OCI-LY7 (cell line): Measurements from ENCODE around the gene BMPER.

ENCODE experiments used
- CTCF ChIP-seq: fragments of 200-600 bp; sonication (generic); conservative IDR thresholded peaks from 2 replicates; pipeline ENCODE4 v1.5.1; 2014; ENCODE audit warnings: mild to moderate bottlenecking, antibody characterized with exemption, low read length, moderate library complexity, mixed read lengths
- EZH2phosphoT487 ChIP-seq: fragments of 200-600 bp; sonication (generic); IDR thresholded peaks from 2 replicates; pipeline ENCODE4 v1.6.1; 2018; ENCODE audit warnings: low read depth, borderline replicate concordance, mild to moderate bottlenecking, mixed run types, antibody characterized with exemption, low read length, moderate library complexity, mixed read lengths

- no peak for TF ChIP-seq EZH2phosphoT487
- TF ChIP-seq CTCF: no peak
Measured at GRCh38 chr7:34038816-34039470, 133.6 kb downstream of the BMPER start.
